Endothelial cell (in vitro differentiated cells): ENCODE data around the gene SAMD11. TPM values are rescaled to one million over a fixed set of nuclear protein-coding genes. Genes with fewer than 3 reads are reported as not detected.
A peak's percentile ranks its signal among the peaks of the same experiment; 100 is the strongest.

Experiments used
- DNase-seq: peaks from one replicate; pipeline ENCODE4 v3.0.0; 2021; ENCODE audit warnings: low spot score
- H3K27ac Mint-ChIP-seq: one replicate; pipeline ENCODE4 v1.8.0; 2021; ENCODE audit warnings: mixed read lengths, inconsistent platforms; ENCODE audit not compliant: unreplicated experiment
- H3K27me3 Mint-ChIP-seq: one replicate; pipeline ENCODE4 v1.8.0; 2021; ENCODE audit warnings: mild to moderate bottlenecking, moderate library complexity, mixed read lengths, inconsistent platforms; ENCODE audit not compliant: unreplicated experiment
- H3K36me3 Mint-ChIP-seq: one replicate; pipeline ENCODE4 v1.8.0; 2021; ENCODE audit warnings: mild to moderate bottlenecking, low read depth, mixed read lengths, inconsistent platforms; ENCODE audit not compliant: unreplicated experiment
- H3K4me1 Mint-ChIP-seq: one replicate; pipeline ENCODE4 v1.8.0; 2021; ENCODE audit warnings: mild to moderate bottlenecking, mixed read lengths, inconsistent platforms; ENCODE audit not compliant: unreplicated experiment
- H3K4me3 Mint-ChIP-seq: one replicate; pipeline ENCODE4 v1.8.0; 2021; ENCODE audit warnings: mild to moderate bottlenecking, mixed read lengths, inconsistent platforms; ENCODE audit not compliant: unreplicated experiment
- H3K9me3 Mint-ChIP-seq: one replicate; pipeline ENCODE4 v1.8.0; 2021; ENCODE audit warnings: mixed read lengths, inconsistent platforms; ENCODE audit not compliant: unreplicated experiment
- CTCF ChIP-seq: fragments of 200-600 bp; sonication (generic); IDR thresholded peaks from one replicate; pipeline ENCODE4 v1.5.0; 2021; ENCODE audit warnings: antibody characterized with exemption; ENCODE audit not compliant: unreplicated experiment
- total RNA-seq: library from RNA; stranded (reverse); fragmentation: NEBNext Ultra II Directional; extraction: Animal tissue kit (Norgen Biotek cat#: 25700); gene quantifications from one replicate; pipeline ENCODE4 v1.2.1, GENCODE V29; 2021; ENCODE audit not compliant: unreplicated experiment

The SAMD11 gene
- total RNA-seq, 1 donor from 2014 or later: not detected

GRCh38 chr1:920010-920409, 3.7 kb upstream of the SAMD11 start:
- Mint-ChIP-seq H3K36me3 (peaks cover 5% of the 10 kb centered on the region), H3K9me3 (no peaks in the 10 kb centered on the region), H3K27me3 (peaks cover 15% of the 10 kb centered on the region), H3K4me1 (no peaks in the 10 kb centered on the region), H3K27ac (no peak overlapping the region), H3K4me3 (no peak overlapping the region)
- TF ChIP-seq CTCF: no peak
- DNase-seq: no peak

- Mint-ChIP-seq H3K36me3 (peaks cover 5% of the 10 kb centered on the region), H3K4me1 (no peaks in the 10 kb centered on the region), H3K27ac (no peak overlapping the region), H3K27me3 (peaks cover 14% of the 10 kb centered on the region), H3K9me3 (no peaks in the 10 kb centered on the region), H3K4me3 (no peak overlapping the region)
- no peak for DNase-seq
- TF ChIP-seq CTCF: no peak
Observed at GRCh38 chr1:920521-920920, 3.2 kb upstream of the SAMD11 start.

GRCh38 chr1:921011-921837, 2.5 kb upstream of the SAMD11 start:
- TF ChIP-seq CTCF: no peak
- peaks cover 17% of the 10 kb centered on the region for H3K27me3 Mint-ChIP-seq
- H3K4me1 Mint-ChIP-seq: no peaks in the 10 kb centered on the region
- peaks cover 5% of the 10 kb centered on the region for H3K36me3 Mint-ChIP-seq
- peak overlapping the region; percentile 68 for H3K4me3 Mint-ChIP-seq
- H3K9me3 Mint-ChIP-seq: no peaks in the 10 kb centered on the region
- H3K27ac Mint-ChIP-seq: no peak overlapping the region
- DNase-seq: peak; percentile 69

GRCh38 chr1:923991-924655, 400 bp downstream of the SAMD11 start:
- no peak for TF ChIP-seq CTCF
- H3K4me3 Mint-ChIP-seq: no peak overlapping the region
- H3K27ac Mint-ChIP-seq: no peak overlapping the region
- H3K27me3 Mint-ChIP-seq: peaks cover 20% of the 10 kb centered on the region
- no peak for DNase-seq
- H3K4me1 Mint-ChIP-seq: no peaks in the 10 kb centered on the region
- no peaks in the 10 kb centered on the region for H3K9me3 Mint-ChIP-seq
- peaks cover 5% of the 10 kb centered on the region for H3K36me3 Mint-ChIP-seq
